ENCODE results near the gene LRRTM4.

Gene LRRTM4

GRCh38 chr2:76973610-76974009 is 548.6 kb downstream of the LRRTM4 start:
- no peak for DNase-seq
- intact Hi-C loops (cut with DNase I), result no loop called here

- intact Hi-C loops (cut with DNase I), result no loop called here
- DNase-seq, result no peak
Observed at GRCh38 chr2:76965772-76966171, 556.4 kb downstream of the LRRTM4 start.

GRCh38 chr2:76958749-76959148 is 563.4 kb downstream of the LRRTM4 start:
- intact Hi-C loops (cut with DNase I), result no loop called here
- no peak for DNase-seq

DNA sequence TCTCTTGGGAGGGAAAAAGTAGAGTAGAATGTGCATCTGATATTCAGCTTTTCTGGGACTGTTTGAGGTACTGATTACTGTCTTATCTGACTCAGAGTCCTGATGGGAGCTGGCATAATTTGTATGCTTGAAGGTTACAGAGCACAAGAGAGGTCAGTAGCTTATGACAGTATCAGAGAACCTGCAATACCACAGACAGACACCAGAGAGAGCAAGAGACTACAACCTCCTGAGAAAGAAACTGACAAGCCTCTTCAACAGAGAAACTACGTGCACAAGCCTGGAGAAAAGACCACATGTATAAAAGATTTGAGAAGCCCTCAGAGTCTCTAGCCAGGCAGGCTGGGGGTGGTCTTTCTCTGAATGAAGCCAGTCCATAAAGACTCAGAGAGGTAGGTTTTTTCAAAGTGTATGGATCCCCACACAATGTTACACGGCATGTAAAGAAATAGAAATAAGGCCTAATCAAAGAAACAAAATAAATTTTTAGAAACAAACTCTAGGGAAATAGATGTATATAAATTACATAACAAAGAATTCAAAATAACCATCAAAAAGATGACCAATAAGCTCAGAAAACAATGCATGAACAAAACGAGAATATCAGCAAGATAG is 568.3 kb downstream of the LRRTM4 start:
- peak in 27 of 42 donors; percentile 1 to 82 (median 42) for DNase-seq
- intact Hi-C loops (cut with DNase I), result no loop called here

DNA sequence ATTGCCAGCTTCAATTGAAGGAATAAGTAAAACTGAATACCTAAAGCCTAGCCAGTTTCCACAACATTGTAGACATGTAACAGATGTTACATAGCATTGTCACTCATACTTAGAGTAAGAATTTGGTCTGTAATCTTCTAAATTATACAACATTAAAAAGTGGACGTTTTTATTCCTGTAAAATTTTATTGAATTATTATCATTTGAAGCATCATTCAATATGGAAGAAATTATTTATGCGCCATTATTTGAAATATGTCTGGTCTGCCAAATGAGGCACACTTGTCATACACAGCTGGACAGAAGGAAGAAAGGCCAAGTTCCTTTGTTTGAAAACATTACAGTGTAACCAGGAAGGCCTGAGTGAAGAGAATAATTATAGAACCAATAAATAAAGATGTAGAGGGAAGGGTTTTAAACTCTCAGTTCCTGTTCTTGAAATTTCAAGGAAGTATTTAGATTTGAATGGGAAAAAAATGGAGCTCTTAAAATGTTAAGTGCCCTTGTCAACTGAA is 575.5 kb downstream of the LRRTM4 start:
- intact Hi-C loops (cut with DNase I), result no loop called here
- DNase-seq, result no peak

GRCh38 chr2:76940559-76940958 is 581.6 kb downstream of the LRRTM4 start:
- intact Hi-C loops (cut with DNase I), result no loop called here
- no peak for DNase-seq

GRCh38 chr2:76938153-76938552 is 584.0 kb downstream of the LRRTM4 start:
- intact Hi-C loops (cut with DNase I), result no loop called here
- no peak for DNase-seq

DNA sequence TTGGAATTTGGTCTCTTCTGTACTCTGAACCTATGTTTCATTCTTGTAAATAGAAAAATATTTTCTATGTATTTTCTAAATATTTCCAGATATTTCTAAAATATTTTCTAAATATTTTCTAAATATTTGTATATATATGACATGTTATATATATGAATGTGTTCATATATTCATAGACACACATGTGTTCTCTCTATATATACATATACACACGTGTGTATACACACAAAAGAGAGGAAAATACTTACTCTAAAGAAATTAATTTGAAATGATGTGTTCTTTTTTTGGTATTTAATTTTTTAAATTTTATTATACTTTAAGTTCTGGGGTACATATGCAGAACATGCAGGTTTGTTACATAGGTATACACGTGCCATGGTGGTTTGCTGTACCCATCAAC is 589.6 kb downstream of the LRRTM4 start:
- intact Hi-C loops (cut with DNase I), result no loop called here
- no peak for DNase-seq

DNA sequence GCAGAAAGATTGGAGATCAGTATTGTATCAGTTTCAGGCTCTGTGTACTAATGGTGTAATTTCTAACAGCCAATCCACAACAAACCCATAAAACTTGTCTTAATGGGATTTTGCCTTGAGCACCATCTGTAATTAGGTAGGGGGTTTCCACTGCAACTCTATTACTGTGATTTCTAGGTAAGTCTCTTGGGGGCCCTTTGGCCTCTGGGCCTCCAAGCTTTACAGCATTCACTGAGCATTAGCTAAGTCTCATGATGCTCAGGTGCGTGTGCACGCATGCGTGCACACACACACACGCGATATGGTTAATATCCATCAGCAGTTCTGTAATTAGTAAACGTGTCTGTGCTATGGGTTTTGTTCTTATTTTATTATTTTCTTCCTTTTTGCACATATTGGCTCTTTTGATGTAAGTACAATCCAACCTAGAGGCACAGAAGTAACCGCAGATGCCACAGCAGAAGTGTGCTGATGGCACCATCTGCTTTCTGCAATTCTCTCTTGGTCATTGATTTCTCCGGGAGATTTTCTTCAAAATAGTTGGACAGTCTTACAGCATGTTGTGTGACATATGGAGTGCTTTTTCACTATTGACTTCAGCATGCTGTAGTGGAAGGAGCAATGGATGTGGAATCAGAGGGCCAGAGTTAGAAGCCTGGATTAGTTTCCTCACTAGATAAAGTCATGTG is 592.0 kb downstream of the LRRTM4 start:
- DNase-seq, result no peak
- intact Hi-C loops (cut with DNase I), result no loop called here

GRCh38 chr2:76928026-76928425 is 594.1 kb downstream of the LRRTM4 start:
- intact Hi-C loops (cut with DNase I), result no loop called here
- no peak for DNase-seq

DNA sequence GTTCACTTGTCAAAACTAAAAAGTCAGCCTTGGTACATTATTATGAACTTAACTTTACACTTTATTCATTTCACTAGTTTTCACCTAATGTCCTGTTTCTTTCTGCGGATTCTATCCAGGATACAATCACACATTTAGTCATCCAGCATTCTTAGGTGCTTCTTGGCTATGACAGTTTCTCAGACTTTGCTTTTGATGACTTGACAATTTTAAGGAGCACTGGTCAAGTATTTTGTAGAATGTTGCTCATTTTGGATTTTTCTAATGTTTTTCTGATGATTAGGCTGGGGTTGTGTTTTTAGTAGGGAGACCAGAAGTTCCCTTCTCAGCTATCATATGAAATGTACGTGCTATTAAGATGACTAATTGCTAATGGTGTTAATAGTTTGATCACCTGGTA is 601.2 kb downstream of the LRRTM4 start:
- intact Hi-C loops (cut with DNase I), result no loop called here
- no peak for DNase-seq

DNA sequence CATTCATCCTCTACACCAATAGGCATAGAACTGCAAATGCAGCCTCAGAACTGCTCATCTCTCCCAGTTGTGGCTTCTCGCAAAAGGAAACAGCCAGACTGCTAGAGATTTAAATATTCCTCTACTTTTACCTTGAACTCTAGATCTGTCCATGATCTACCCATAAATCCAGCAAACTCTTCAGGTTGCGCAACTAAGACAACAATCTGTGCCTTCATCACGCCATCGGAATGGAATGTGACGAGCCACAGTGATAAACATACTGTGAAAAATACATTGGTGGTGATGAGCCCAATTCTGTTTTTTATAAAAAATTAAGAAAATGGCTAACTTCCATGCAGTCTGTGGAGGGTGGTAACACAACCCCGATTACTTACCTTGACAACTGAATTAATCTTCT is 626.7 kb downstream of the LRRTM4 start:
- intact Hi-C loops (cut with DNase I), result no loop called here
- no peak for DNase-seq

GRCh38 chr2:76870581-76870980 is 651.6 kb downstream of the LRRTM4 start:
- DNase-seq, result no peak
- intact Hi-C loops (cut with DNase I), result no loop called here

GRCh38 chr2:76870011-76870410 is 652.2 kb downstream of the LRRTM4 start:
- intact Hi-C loops (cut with DNase I), result no loop called here
- DNase-seq, result no peak

GRCh38 chr2:76867854-76868253 is 654.3 kb downstream of the LRRTM4 start:
- DNase-seq, result no peak
- intact Hi-C loops (cut with DNase I), result no loop called here

- intact Hi-C loops (cut with DNase I), result no loop called here
- no peak for DNase-seq
Observed at GRCh38 chr2:76866464-76866863, 655.7 kb downstream of the LRRTM4 start.

DNA sequence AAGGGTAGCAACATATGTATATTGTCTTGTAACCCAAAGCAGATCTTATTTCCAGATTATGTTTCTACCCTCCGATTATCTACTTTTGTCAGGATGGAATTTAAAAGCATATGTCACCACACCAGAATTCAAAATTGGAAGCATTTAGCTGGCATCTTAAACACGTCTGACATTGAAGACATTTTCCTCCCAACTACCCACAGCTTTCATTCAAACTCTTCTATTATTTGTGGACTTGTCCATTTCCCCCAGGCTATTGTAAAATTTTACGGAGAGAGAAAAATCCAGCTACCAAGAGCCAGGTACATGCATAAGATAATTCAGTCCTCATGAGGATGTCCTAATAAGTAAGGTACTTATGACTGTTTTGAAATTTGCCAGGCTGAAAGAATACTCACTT is 659.3 kb downstream of the LRRTM4 start:
- no peak for DNase-seq
- intact Hi-C loops (cut with DNase I), result no loop called here

DNA sequence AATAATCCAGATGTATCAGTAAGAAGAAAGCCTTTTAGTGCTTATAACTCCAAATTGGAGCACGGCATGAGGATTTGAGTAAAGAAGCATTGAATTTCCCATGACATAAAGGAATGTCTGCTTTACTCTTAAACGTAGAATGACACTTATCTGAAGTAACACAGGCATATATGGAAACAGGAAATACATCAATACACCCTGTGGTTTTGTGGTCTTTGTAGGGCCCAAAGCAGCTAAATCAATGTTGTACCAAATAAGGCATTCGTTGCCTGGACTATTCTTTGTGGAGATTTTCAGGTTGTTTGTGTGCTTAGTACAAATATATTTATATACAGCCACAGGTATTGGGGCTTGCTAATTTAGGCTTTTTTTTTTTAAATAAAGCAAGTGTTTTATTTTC is 660.5 kb downstream of the LRRTM4 start:
- no peak for DNase-seq
- intact Hi-C loops (cut with DNase I), result no loop called here

DNA sequence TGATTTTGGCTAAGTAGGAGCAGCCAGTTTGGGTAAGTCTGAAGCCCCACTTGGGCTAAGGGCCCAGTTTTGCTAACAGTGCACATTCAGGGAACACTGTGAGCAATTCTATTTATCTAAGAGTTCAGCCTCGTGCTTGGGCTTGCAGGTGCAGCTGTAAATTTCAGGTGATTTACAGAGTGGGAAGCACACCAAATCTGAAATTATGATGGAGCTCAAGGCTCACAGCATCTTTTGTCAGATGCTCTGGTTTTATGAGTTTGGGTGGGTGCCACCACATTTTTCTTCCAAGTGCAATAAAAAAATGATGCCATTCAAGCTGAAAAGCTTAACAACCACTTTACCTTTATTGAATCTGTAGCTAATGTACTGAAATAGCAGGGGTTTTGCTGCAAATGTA is 671.2 kb downstream of the LRRTM4 start:
- peak in 9 of 42 donors; percentile 4 to 39 (median 23) for DNase-seq
- intact Hi-C loops (cut with DNase I), result no loop called here

DNA sequence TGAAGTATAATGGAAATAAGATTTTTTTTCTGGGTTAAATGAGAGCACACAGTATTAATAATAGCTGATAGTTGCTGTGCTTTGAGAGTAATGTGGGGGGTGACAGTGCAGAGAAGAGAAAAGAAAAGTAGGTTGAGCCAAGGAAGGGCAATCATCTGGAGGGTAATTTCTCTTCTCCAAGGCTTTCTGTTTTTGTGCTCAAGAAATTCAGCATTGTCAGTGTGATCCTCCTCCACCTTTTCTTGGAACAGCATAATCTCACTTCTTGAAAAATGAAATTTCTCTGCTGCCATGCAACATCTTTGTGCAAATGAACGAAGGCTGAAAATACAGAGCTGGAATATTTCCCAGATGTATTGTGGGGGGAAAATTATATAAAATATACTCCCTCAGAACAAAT is 673.1 kb downstream of the LRRTM4 start:
- DNase-seq, result peak in 8 of 42 donors; percentile 2 to 65 (median 42)
- intact Hi-C loops (cut with DNase I), result no loop called here

- no peak for DNase-seq
- intact Hi-C loops (cut with DNase I), result no loop called here
Observed at GRCh38 chr2:76839826-76840225, 682.4 kb downstream of the LRRTM4 start.

All from head of caudate nucleus (tissue), 42 donors.